ENCODE results near the gene NPW.

The NPW gene

GRCh38 chr16:1984347-1985225 is 35.0 kb upstream of the NPW start:
- DNase-seq (ENCODE audit: low read depth): no peak

- no peak for DNase-seq (ENCODE audit: low read depth)
These were observed 34.0 kb upstream of the NPW start for GRCh38 chr16:1985466-1986150.

- no peak for DNase-seq (ENCODE audit: low read depth)
These were observed 32.4 kb upstream of the NPW start for GRCh38 chr16:1987198-1987597.

- no peak for DNase-seq (ENCODE audit: low read depth)
These were observed 30.1 kb upstream of the NPW start, which contains the start of gene SYNGR3 for GRCh38 chr16:1989209-1990100. SYNGR3 (plus strand) TSS chr16:1989970; CDS start chr16:1990103, 133 bp downstream.

GRCh38 chr16:1990101-1990350 is 29.6 kb upstream of the NPW start:
- no peak for DNase-seq (ENCODE audit: low read depth)

GRCh38 chr16:1990351-1991134 is 29.0 kb upstream of the NPW start:
- DNase-seq (ENCODE audit: low read depth): no peak

- peak; percentile 47 for DNase-seq (ENCODE audit: low read depth)
These were observed 28.4 kb upstream of the NPW start for GRCh38 chr16:1991135-1991551.

GRCh38 chr16:1991588-1991947 is 28.0 kb upstream of the NPW start:
- no peak for DNase-seq (ENCODE audit: low read depth)

- peak; percentile 98 for DNase-seq (ENCODE audit: low read depth)
These were observed 27.5 kb upstream of the NPW start for GRCh38 chr16:1991948-1992703.

- no peak for DNase-seq (ENCODE audit: low read depth)
These were observed 26.8 kb upstream of the NPW start for GRCh38 chr16:1992704-1993317.

GRCh38 chr16:1993731-1994131 is 25.9 kb upstream of the NPW start:
- DNase-seq (ENCODE audit: low read depth): no peak

- no peak for DNase-seq (ENCODE audit: low read depth)
These were observed 21.9 kb upstream of the NPW start for GRCh38 chr16:1997494-1998359.

- DNase-seq (ENCODE audit: low read depth): no peak
These were observed 21.2 kb upstream of the NPW start for GRCh38 chr16:1998360-1998835.

- no peak for DNase-seq (ENCODE audit: low read depth)
These were observed 20.5 kb upstream of the NPW start for GRCh38 chr16:1998852-1999801.

- no peak for DNase-seq (ENCODE audit: low read depth)
These were observed 19.6 kb upstream of the NPW start for GRCh38 chr16:1999866-2000514.

- DNase-seq (ENCODE audit: low read depth): no peak
These were observed 18.6 kb upstream of the NPW start for GRCh38 chr16:2001035-2001434.

- no peak for DNase-seq (ENCODE audit: low read depth)
These were observed 17.9 kb upstream of the NPW start for GRCh38 chr16:2001456-2002355.
